SK-N-SH (cell line): ENCODE results near the gene CCDC15. TPM values are rescaled to one million over a fixed set of nuclear protein-coding genes. Genes with fewer than 3 reads are reported as not detected.

Source experiments
- CTCF ChIA-PET: fragments of 300-600, 350-600 bp; formaldehyde crosslinking; extraction: SDS; loops from one replicate; lab custom pipeline; 2021; lab: Yijun Ruan, JAX
- POLR2A ChIA-PET: fragments of 350-600 bp; sonication (Branson Sonifier 250); formaldehyde crosslinking; extraction: SDS; loops from one replicate; lab custom pipeline; 2020; ENCODE audit warnings: antibody characterized with exemption, inconsistent platforms; lab: Yijun Ruan, JAX
- DNase-seq: peaks from one replicate; pipeline ENCODE4 v3.0.0; 2012
- H2AFZ ChIP-seq: fragments of 200-600 bp; sonication (generic); 2 replicates; pipeline ENCODE4 v1.8.1; 2016; ENCODE audit warnings: antibody characterized with exemption, mild to moderate bottlenecking, low read depth
- H3F3A ChIP-seq: fragments of 200-600 bp; sonication (generic); replicated peaks from 2 replicates; pipeline ENCODE3; 2016; ENCODE audit warnings: antibody characterized with exemption, mild to moderate bottlenecking; ENCODE audit not compliant: insufficient read depth
- H3K27ac ChIP-seq, 2 experiments: fragments of 200-500 bp in 1 of 2; fragments of 200-600 bp in 1 of 2; sonication (Bioruptor generic) in 1 of 2; sonication (generic), shearing (Covaris generic) in 1 of 2; 2 replicates each; pipeline versions ENCODE4 v1.5.1 to v1.6.1; 2014 to 2016; ENCODE audit warnings: low read depth in 2 of 2, inconsistent platforms in 1 of 2, low read length in 1 of 2, mild to moderate bottlenecking in 1 of 2, mixed read lengths in 1 of 2
- H3K27me3 ChIP-seq: fragments of 200-600 bp; sonication (generic), shearing (Covaris generic); 2 replicates; pipeline ENCODE4 v1.6.1; 2016; ENCODE audit warnings: mixed run types; ENCODE audit not compliant: insufficient read depth
- H3K36me3 ChIP-seq, 2 experiments: fragments of 200-500 bp in 1 of 2; fragments of 200-600 bp in 1 of 2; sonication (Bioruptor generic) in 1 of 2; sonication (generic) in 1 of 2; replicated peaks in 1 of 2; 2 replicates each; pipeline versions ENCODE3 to v1.5.1; 2014 to 2016; ENCODE audit warnings: low read length in 1 of 2, mild to moderate bottlenecking in 1 of 2; ENCODE audit not compliant: insufficient read depth in 2 of 2, control insufficient read depth in 1 of 2
- H3K4me1 ChIP-seq, 2 experiments: fragments of 200-500 bp in 1 of 2; fragments of 200-600 bp in 1 of 2; sonication (Bioruptor generic) in 1 of 2; sonication (generic), shearing (Covaris generic) in 1 of 2; 2 replicates each; pipeline versions ENCODE4 v1.5.1 to v1.6.1; 2014 to 2016; ENCODE audit warnings: low read depth in 1 of 2, low read length in 1 of 2, mixed run types in 1 of 2; ENCODE audit not compliant: insufficient read depth in 2 of 2, control insufficient read depth in 1 of 2
- H3K4me2 ChIP-seq: fragments of 200-600 bp; sonication (generic), shearing (Covaris generic); 2 replicates; pipeline ENCODE4 v1.6.1; 2017; ENCODE audit warnings: mixed run types
- H3K4me3 ChIP-seq, 2 experiments: fragments of 200-500 bp in 1 of 2; fragments of 200-600 bp in 1 of 2; sonication (Bioruptor generic) in 1 of 2; sonication (generic), shearing (Covaris generic) in 1 of 2; 2 replicates each; pipeline versions ENCODE4 v1.5.1 to v1.8.1; 2014 to 2016; ENCODE audit warnings: low read depth in 2 of 2, inconsistent platforms in 1 of 2, low read length in 1 of 2, mild to moderate bottlenecking in 1 of 2, mixed read lengths in 1 of 2, moderate library complexity in 1 of 2
- H3K79me2 ChIP-seq: fragments of 200-600 bp; sonication (generic); 2 replicates; pipeline ENCODE4 v1.8.1; 2017; ENCODE audit warnings: mild to moderate bottlenecking; ENCODE audit not compliant: insufficient read depth
- H3K9ac ChIP-seq: fragments of 200-600 bp; sonication (generic); 2 replicates; pipeline ENCODE4 v1.6.1; 2017; ENCODE audit warnings: mixed run types
- H3K9me2 ChIP-seq: fragments of 200-600 bp; sonication (generic); 2 replicates; pipeline ENCODE4 v1.6.1; 2017; ENCODE audit warnings: mixed run types
- H3K9me3 ChIP-seq: fragments of 200-600 bp; sonication (generic); 2 replicates; pipeline ENCODE4 v1.6.1; 2017; ENCODE audit warnings: mixed run types, mild to moderate bottlenecking, moderate library complexity
- H4K20me1 ChIP-seq: fragments of 200-600 bp; sonication (generic); 2 replicates; pipeline ENCODE4 v1.6.1; 2017; ENCODE audit warnings: mild to moderate bottlenecking, mixed run types; ENCODE audit not compliant: insufficient read depth
- CTCF ChIP-seq: fragments of 200-600 bp; sonication (generic); IDR thresholded peaks from 2 replicates; pipeline ENCODE4 v1.6.1; 2017; ENCODE audit warnings: antibody characterized with exemption, mild to moderate bottlenecking, moderate library complexity
- EZH2phosphoT487 ChIP-seq: fragments of 200-600 bp; sonication (generic); IDR thresholded peaks from 2 replicates; pipeline ENCODE4 v1.6.1; 2017; ENCODE audit warnings: low read depth, mixed run types, mild to moderate bottlenecking, antibody characterized with exemption, moderate library complexity, borderline replicate concordance
- FOXM1 ChIP-seq: IDR thresholded peaks from 2 replicates; pipeline ENCODE4 v1.4.0; 2012; ENCODE audit warnings: low read depth, mild to moderate bottlenecking
- GABPA ChIP-seq: IDR thresholded peaks from 2 replicates; pipeline ENCODE4 v1.4.0; 2012; ENCODE audit warnings: low read depth, mild to moderate bottlenecking
- MAX ChIP-seq: IDR thresholded peaks from 2 replicates; pipeline ENCODE4 v1.4.0; 2012; ENCODE audit warnings: low read depth
- MEF2A ChIP-seq: IDR thresholded peaks from 2 replicates; pipeline ENCODE4 v1.4.0; 2012; ENCODE audit warnings: low read depth, borderline replicate concordance
- MXI1 ChIP-seq: IDR thresholded peaks from 2 replicates; pipeline ENCODE4 v1.6.1; 2012; ENCODE audit warnings: mild to moderate bottlenecking, low read depth, low read length, improper control_type of control experiment
- NFIC ChIP-seq: IDR thresholded peaks from 2 replicates; pipeline ENCODE4 v1.4.0; 2012; ENCODE audit warnings: borderline replicate concordance
- NRF1 ChIP-seq: IDR thresholded peaks from 2 replicates; pipeline ENCODE4 v1.6.1; 2012; ENCODE audit warnings: low read depth, mild to moderate bottlenecking, low read length
- PBX3 ChIP-seq: IDR thresholded peaks from 2 replicates; pipeline ENCODE4; 2012
- RAD21 ChIP-seq: IDR thresholded peaks from 2 replicates; pipeline ENCODE4 v1.6.1; 2012; ENCODE audit warnings: mild to moderate bottlenecking, low read length
- RCOR1 ChIP-seq: fragments of 150-350 bp; IDR thresholded peaks from 2 replicates; pipeline ENCODE4 v1.6.1; 2017; ENCODE audit warnings: antibody characterized with exemption, low read length
- RFX5 ChIP-seq: IDR thresholded peaks from 2 replicates; pipeline ENCODE4 v1.6.1; 2012; ENCODE audit warnings: mild to moderate bottlenecking, improper control_type of control experiment, low read length
- RXRA ChIP-seq: IDR thresholded peaks from 2 replicates; pipeline ENCODE4 v1.4.0; 2012; ENCODE audit warnings: low read depth, mild to moderate bottlenecking, borderline replicate concordance
- TAF1 ChIP-seq: IDR thresholded peaks from 2 replicates; pipeline ENCODE4 v1.6.1; 2012; ENCODE audit warnings: low read depth, mild to moderate bottlenecking, low read length, moderate library complexity, borderline replicate concordance
- TCF12 ChIP-seq: IDR thresholded peaks from 2 replicates; pipeline ENCODE4 v1.4.0; 2012
- TEAD4 ChIP-seq: IDR thresholded peaks from 2 replicates; pipeline ENCODE4 v1.4.0; 2012; ENCODE audit warnings: mild to moderate bottlenecking, borderline replicate concordance; ENCODE audit not compliant: insufficient read depth
- ZBTB33 ChIP-seq: IDR thresholded peaks from 2 replicates; pipeline ENCODE4 v1.4.0; 2012; ENCODE audit warnings: low read depth, borderline replicate concordance
- WGBS: methylation state at CpG from one replicate; pipeline ENCODE4 v1.1.6; 2017; ENCODE audit warnings: low lambda C conversion rate; 5-methylcytosine and 5-hydroxymethylcytosine counted together
- polyA plus RNA-seq, 3 experiments: library from polyadenylated mRNA; depleted of rRNA; stranded (reverse); fragments of >200 nt; gene quantifications; 2 replicates each; pipeline ENCODE4 v1.2.3, GENCODE V29; 2012
- TF ChIP-seq, protein P1 (sequence below): fragments of 150-350 bp; IDR thresholded peaks from 2 replicates; pipeline ENCODE4 v1.6.1; 2016; ENCODE audit warnings: mild to moderate bottlenecking, low read depth, low read length

Gene CCDC15
- polyA plus RNA-seq, 1 of the 3 experiments (the other 2 are of a cell fraction): 0.69 TPM

GRCh38 chr11:125082040-125082439 is 128.0 kb downstream of the CCDC15 start:
- Histone ChIP-seq H3K36me3 (no peaks in the 10 kb centered on the region), H3K9me3 (no peaks in the 10 kb centered on the region), H4K20me1 (no peaks in the 10 kb centered on the region), H3K4me1 (no peaks in the 10 kb centered on the region), H3K4me2 (no peak overlapping the region), H2AFZ (no peak overlapping the region), H3K27me3 (no peaks in the 10 kb centered on the region), H3F3A (no peaks in the 10 kb centered on the region), H3K9ac (no peak overlapping the region), H3K79me2 (no peaks in the 10 kb centered on the region), H3K9me2 (no peaks in the 10 kb centered on the region), H3K4me3 (no peak overlapping the region), H3K27ac (no peak overlapping the region)
- ChIA-PET CTCF (interaction anchor here (0.8 to 2.4 kb wide), 7 partner anchors 9 to 347 kb away, joined by 3 to 12 read pairs (median 7); no protein-coding TSS in a partner anchor), POLR2A (no interaction called here)
- no peak for TF ChIP-seq RAD21
- no peak for TF ChIP-seq TEAD4
- no peak for TF ChIP-seq TCF12
- TF ChIP-seq NFIC: no peak
- TF ChIP-seq, protein P1, sequence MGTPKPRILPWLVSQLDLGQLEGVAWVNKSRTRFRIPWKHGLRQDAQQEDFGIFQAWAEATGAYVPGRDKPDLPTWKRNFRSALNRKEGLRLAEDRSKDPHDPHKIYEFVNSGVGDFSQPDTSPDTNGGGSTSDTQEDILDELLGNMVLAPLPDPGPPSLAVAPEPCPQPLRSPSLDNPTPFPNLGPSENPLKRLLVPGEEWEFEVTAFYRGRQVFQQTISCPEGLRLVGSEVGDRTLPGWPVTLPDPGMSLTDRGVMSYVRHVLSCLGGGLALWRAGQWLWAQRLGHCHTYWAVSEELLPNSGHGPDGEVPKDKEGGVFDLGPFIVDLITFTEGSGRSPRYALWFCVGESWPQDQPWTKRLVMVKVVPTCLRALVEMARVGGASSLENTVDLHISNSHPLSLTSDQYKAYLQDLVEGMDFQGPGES: no peak
- TF ChIP-seq CTCF: no peak
- TF ChIP-seq RFX5: no peak
- TF ChIP-seq FOXM1: no peak
- 76% methylated on average over 3 of the region's 5 CpGs for WGBS
- no peak for DNase-seq

DNA sequence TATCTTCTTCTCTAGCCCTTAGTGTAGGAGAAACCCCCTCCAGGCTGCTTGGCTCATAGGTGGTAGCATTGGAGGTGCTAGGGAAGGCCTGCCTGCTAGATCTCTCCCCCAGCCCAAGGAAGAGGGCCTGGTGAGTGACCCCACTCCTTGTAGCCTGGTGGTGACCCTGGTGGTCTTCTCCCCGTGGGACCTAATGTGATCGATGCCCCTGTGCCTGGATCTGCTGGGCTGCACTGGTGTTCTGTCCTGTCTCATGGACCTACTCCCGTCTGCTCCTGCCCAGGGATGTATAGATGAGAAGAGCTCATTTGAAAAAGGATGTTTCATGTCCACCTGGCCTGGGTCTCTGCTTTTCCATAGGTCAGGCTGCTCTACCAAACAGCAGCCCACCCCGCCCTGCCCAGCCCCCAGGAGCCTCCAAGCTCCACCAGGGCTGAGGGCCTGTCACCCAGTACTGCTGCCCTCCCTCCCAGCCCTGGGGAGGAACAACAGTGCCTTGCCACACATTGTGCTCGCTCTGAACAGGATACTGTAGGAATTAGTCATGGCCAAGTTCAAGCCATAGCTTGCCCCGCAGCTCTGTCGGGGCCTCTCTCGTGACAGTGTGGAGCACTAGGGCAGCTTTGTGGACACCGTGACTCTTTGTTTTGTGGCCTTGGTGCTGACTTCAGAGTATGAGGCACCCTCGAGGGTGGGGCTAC is 128.8 kb downstream of the CCDC15 start:
- no peaks in the 10 kb centered on the region for H3K79me2 ChIP-seq
- no peaks in the 10 kb centered on the region for H3K4me1 ChIP-seq
- POLR2A ChIA-PET: no interaction called here
- no peaks in the 10 kb centered on the region for H3K9me3 ChIP-seq
- H3K9ac ChIP-seq: no peak overlapping the region
- no peaks in the 10 kb centered on the region for H3K27me3 ChIP-seq
- H3F3A ChIP-seq: no peaks in the 10 kb centered on the region
- H3K27ac ChIP-seq: no peak overlapping the region
- H2AFZ ChIP-seq: no peak overlapping the region
- H3K4me2 ChIP-seq: no peak overlapping the region
- no peaks in the 10 kb centered on the region for H3K36me3 ChIP-seq
- 77% methylated on average over 6 of the region's 10 CpGs for WGBS
- DNase-seq: peak; percentile 13
- no peaks in the 10 kb centered on the region for H4K20me1 ChIP-seq
- no peak overlapping the region for H3K4me3 ChIP-seq
- CTCF ChIA-PET: interaction anchor here (0.9 to 2.4 kb wide), 7 partner anchors 9 to 347 kb away, joined by 3 to 12 read pairs (median 5); no protein-coding TSS in a partner anchor
- TF ChIP-seq FOXM1 (no peak), MEF2A (no peak), MXI1 (no peak), GABPA (no peak), TCF12 (no peak), MAX (no peak), NRF1 (no peak), ZBTB33 (no peak), NFIC (no peak), EZH2phosphoT487 (no peak), TAF1 (no peak), RCOR1 (no peak), PBX3 (no peak), RXRA (no peak), RFX5 (no peak)
- TF ChIP-seq, protein P1: no peak
- no peaks in the 10 kb centered on the region for H3K9me2 ChIP-seq
